PC-3 (cell line): ENCODE results near the gene HRH1. TPM values are rescaled to one million over a fixed set of nuclear protein-coding genes. Genes with fewer than 3 reads are reported as not detected.
"Not testable (repeated sequence)": the region's sequence is repeated elsewhere in the genome, so short reads cannot be mapped to it uniquely, and the experiment has no call there.

ENCODE experiments used
- ATAC-seq: fragments of 200-7000 bp; cut with Tn5 transposase; 2 replicates; pipeline ENCODE4 v1.9.1; 2020; ENCODE audit warnings: mild to moderate bottlenecking, moderate library complexity
- BruUV-seq: library from RNA; stranded (reverse); fragments of 400-500 nt; replicated peaks from 2 replicates; lab custom pipeline; 2021; lab: Mats Ljungman, UMichigan
- CTCF ChIA-PET: fragments of 300-600 bp; sonication (Branson Sonifier 250); formaldehyde crosslinking; loops from one replicate; lab custom pipeline; 2022; ENCODE audit warnings: antibody characterized with exemption; lab: Charles Lee
- POLR2A ChIA-PET: fragments of 300-600 bp; sonication (Branson Sonifier 250); formaldehyde crosslinking; loops from one replicate; lab custom pipeline; 2022; ENCODE audit warnings: antibody characterized with exemption; ENCODE audit not compliant: unreplicated experiment; lab: Charles Lee
- DNase-seq: peaks from one replicate; pipeline ENCODE4 v3.0.0-alpha.2; 2015
- H2AFZ ChIP-seq: fragments of 300-600 bp; sonication (generic); 2 replicates; pipeline ENCODE4 v1.6.0; 2016; ENCODE audit warnings: antibody characterized with exemption, low read length
- H3F3A ChIP-seq: fragments of 300-600 bp; sonication (generic); one replicate; pipeline ENCODE4 v1.6.0; 2017; ENCODE audit warnings: antibody characterized with exemption, low read length, control low read depth, mild to moderate bottlenecking; ENCODE audit not compliant: unreplicated experiment
- H3K27ac ChIP-seq: fragments of 300-600 bp; sonication (generic); 2 replicates; pipeline ENCODE4 v1.5.1; 2016; ENCODE audit warnings: mild to moderate bottlenecking, low read length
- H3K27me3 ChIP-seq: fragments of 300-600 bp; sonication (generic); 2 replicates; pipeline ENCODE4 v1.6.1; 2016; ENCODE audit warnings: low read length, mixed read lengths
- H3K36me3 ChIP-seq: fragments of 300-600 bp; sonication (generic); 2 replicates; pipeline ENCODE4 v1.6.1; 2016; ENCODE audit warnings: low read depth, mixed run types, low read length, mixed read lengths
- H3K4me1 ChIP-seq: fragments of 300-600 bp; sonication (generic); 2 replicates; pipeline ENCODE4 v1.5.1; 2016; ENCODE audit warnings: low read length; ENCODE audit not compliant: insufficient read depth
- H3K4me2 ChIP-seq: fragments of 300-600 bp; sonication (generic); 2 replicates; pipeline ENCODE4 v1.6.0; 2016; ENCODE audit warnings: low read length
- H3K4me3 ChIP-seq: fragments of 300-600 bp; sonication (generic); 2 replicates; pipeline ENCODE4 v1.5.1; 2016; ENCODE audit warnings: mild to moderate bottlenecking, low read length, mixed read lengths
- H3K79me2 ChIP-seq: fragments of 300-600 bp; sonication (generic); 2 replicates; pipeline ENCODE4 v1.6.1; 2017; ENCODE audit warnings: low read length, mixed read lengths
- H3K9ac ChIP-seq: fragments of 300-600 bp; sonication (generic); 2 replicates; pipeline ENCODE4 v1.6.0; 2016; ENCODE audit warnings: mild to moderate bottlenecking, low read length
- H3K9me2 ChIP-seq: fragments of 300-600 bp; sonication (generic); replicated peaks from 2 replicates; pipeline ENCODE4 v1.6.1; 2016; ENCODE audit warnings: mixed run types, low read length, mixed read lengths
- H3K9me3 ChIP-seq: fragments of 300-600 bp; sonication (generic); 2 replicates; pipeline ENCODE4 v1.6.1; 2016; ENCODE audit warnings: low read length, mixed read lengths
- H4K20me1 ChIP-seq: fragments of 300-600 bp; sonication (generic); 2 replicates; pipeline ENCODE4 v1.6.1; 2016; ENCODE audit warnings: low read length, mixed read lengths
- CTCF ChIP-seq: fragments of 300-600 bp; sonication (generic); conservative IDR thresholded peaks from 2 replicates; pipeline ENCODE4 v1.5.1; 2017; ENCODE audit warnings: antibody characterized with exemption, low read depth, mild to moderate bottlenecking, low read length
- EZH2 ChIP-seq: fragments of 300-600 bp; sonication (generic); IDR thresholded peaks from one replicate; pipeline ENCODE4 v1.6.1; 2017; ENCODE audit warnings: antibody characterized with exemption, mild to moderate bottlenecking, low read length; ENCODE audit not compliant: unreplicated experiment
- EZH2phosphoT487 ChIP-seq: fragments of 300-600 bp; sonication (generic); IDR thresholded peaks from 2 replicates; pipeline ENCODE4 v1.6.1; 2018; ENCODE audit warnings: mild to moderate bottlenecking, antibody characterized with exemption, low read length, borderline replicate concordance
- intact Hi-C: fragments of 100-400 bp; cut with micrococcal nuclease; formaldehyde crosslinking; loops from 2 replicates; pipeline ENCODE4 v1.9.0; 2023
- total RNA-seq: library from RNA; depleted of rRNA; stranded (reverse); fragments of >200 nt; gene quantifications from 2 replicates; pipeline ENCODE4 v1.2.3, GENCODE V29; 2014

The HRH1 gene
- total RNA-seq, 1 experiment from 2014 or later = 5.9 TPM

- no peak overlapping the region for H3K27ac ChIP-seq
- H3K4me2 ChIP-seq = no peak overlapping the region
- TF ChIP-seq CTCF = no peak
- TF ChIP-seq EZH2 = no peak
- TF ChIP-seq EZH2phosphoT487 = no peak
- H3K9me2 ChIP-seq = no peaks in the 10 kb centered on the region
- no peaks in the 10 kb centered on the region for H3K79me2 ChIP-seq
- no peaks in the 10 kb centered on the region for H3K27me3 ChIP-seq
- H3K9ac ChIP-seq = no peak overlapping the region
- intact Hi-C loops = loop anchor here (2.0 kb wide), 1 partner anchor 253 kb away; no protein-coding TSS in a partner anchor
- ATAC-seq (no peak), DNase-seq (no peak)
- no peak overlapping the region for H3K4me3 ChIP-seq
- H3K36me3 ChIP-seq = no peaks in the 10 kb centered on the region
- POLR2A ChIA-PET = no interaction called here
- BruUV-seq = no TSS peak
- H4K20me1 ChIP-seq = no peaks in the 10 kb centered on the region
- H3F3A ChIP-seq = no peaks in the 10 kb centered on the region
- CTCF ChIA-PET = no interaction called here
- peaks cover 23% of the 10 kb centered on the region for H3K4me1 ChIP-seq
- no peaks in the 10 kb centered on the region for H3K9me3 ChIP-seq
- H2AFZ ChIP-seq = no peak overlapping the region
Measured at GRCh38 chr3:11203961-11204360, 49.7 kb downstream of the HRH1 start.

- Histone ChIP-seq H2AFZ (no peak overlapping the region), H3K9ac (no peak overlapping the region), H3F3A (no peaks in the 10 kb centered on the region), H3K9me2 (no peaks in the 10 kb centered on the region), H4K20me1 (no peaks in the 10 kb centered on the region), H3K4me2 (no peak overlapping the region), H3K79me2 (no peaks in the 10 kb centered on the region), H3K4me1 (peaks cover 23% of the 10 kb centered on the region), H3K4me3 (no peak overlapping the region), H3K9me3 (no peaks in the 10 kb centered on the region), H3K36me3 (no peaks in the 10 kb centered on the region), H3K27me3 (no peaks in the 10 kb centered on the region), H3K27ac (no peak overlapping the region)
- POLR2A ChIA-PET = interaction anchor here (0.6 kb wide), 1 partner anchor 69 kb away, joined by 4 read pairs; no protein-coding TSS in a partner anchor
- intact Hi-C loops = loop anchor here (2.0 kb wide), 1 partner anchor 254 kb away; no protein-coding TSS in a partner anchor
- BruUV-seq = no TSS peak
- CTCF ChIA-PET = no interaction called here
- no peak for TF ChIP-seq EZH2
- no peak for TF ChIP-seq EZH2phosphoT487
- no peak for TF ChIP-seq CTCF
- ATAC-seq (no peak), DNase-seq (no peak)
Measured at GRCh38 chr3:11204697-11205348, 50.5 kb downstream of the HRH1 start.

GRCh38 chr3:11205881-11206280 lies 51.6 kb downstream of the HRH1 start:
- DNase-seq = peak; percentile 61
- peaks cover 16% of the 10 kb centered on the region for H3K4me1 ChIP-seq
- H3K4me2 ChIP-seq, H3K4me3 ChIP-seq, H4K20me1 ChIP-seq, H3K36me3 ChIP-seq, H3K27me3 ChIP-seq, POLR2A ChIA-PET, H3F3A ChIP-seq, H2AFZ ChIP-seq, H3K9ac ChIP-seq, H3K27ac ChIP-seq, BruUV-seq, H3K9me3 ChIP-seq, H3K79me2 ChIP-seq, H3K9me2 ChIP-seq: not testable (repeated sequence)
- intact Hi-C loops = loop anchor here (1.0 to 2.0 kb wide), 3 partner anchors 51 to 255 kb away; no protein-coding TSS in a partner anchor
- ATAC-seq = peak; percentile 48
- peak; percentile 56 for TF ChIP-seq CTCF
- CTCF ChIA-PET = interaction anchor here (0.6 to 1.5 kb wide), 4 partner anchors 25 to 146 kb away, joined by 4 to 5 read pairs (median 4); no protein-coding TSS in a partner anchor
